HG03196 (cell line): ENCODE measurements around the gene CYP2J2.
"Not testable (repeated sequence)": the region's sequence is repeated elsewhere in the genome, so short reads cannot be mapped to it uniquely, and the experiment has no call there.

Experiments
- ATAC-seq: cut with Tn5 transposase; IDR thresholded peaks from one replicate; pipeline ENCODE4 v1.9.1; 2021; ENCODE audit not compliant: unreplicated experiment

Gene CYP2J2

GRCh38 chr1:59877108-59877682 lies 49.4 kb downstream of the CYP2J2 start:
- no peak for ATAC-seq

GRCh38 chr1:59871746-59872145 lies 54.8 kb downstream of the CYP2J2 start:
- no peak for ATAC-seq

DNA sequence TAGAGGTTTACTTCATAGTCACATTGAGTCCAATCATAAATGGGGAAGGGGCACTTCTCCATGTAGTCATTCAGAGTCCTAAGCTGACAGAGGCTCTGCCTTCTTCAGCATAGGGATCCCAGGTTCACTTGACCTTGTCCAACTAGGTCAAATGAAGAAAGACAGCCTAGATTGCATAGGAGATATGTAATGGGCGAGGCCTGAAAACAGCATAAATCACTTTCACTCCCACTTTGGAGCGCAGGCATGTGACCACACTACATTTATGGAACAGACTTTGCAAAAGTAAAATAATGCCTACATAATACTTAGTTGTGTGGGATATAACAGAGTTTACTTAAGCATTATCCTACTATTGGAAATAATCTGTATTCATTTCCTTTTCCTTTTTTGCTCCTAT lies 60.1 kb downstream of the CYP2J2 start:
- ATAC-seq: no peak

GRCh38 chr1:59857679-59858354 lies 68.8 kb downstream of the CYP2J2 start:
- no peak for ATAC-seq

- ATAC-seq: no peak
Measured at GRCh38 chr1:59856725-59857338, 69.7 kb downstream of the CYP2J2 start.

GRCh38 chr1:59855297-59855696 lies 71.3 kb downstream of the CYP2J2 start:
- not testable (repeated sequence) for ATAC-seq

DNA sequence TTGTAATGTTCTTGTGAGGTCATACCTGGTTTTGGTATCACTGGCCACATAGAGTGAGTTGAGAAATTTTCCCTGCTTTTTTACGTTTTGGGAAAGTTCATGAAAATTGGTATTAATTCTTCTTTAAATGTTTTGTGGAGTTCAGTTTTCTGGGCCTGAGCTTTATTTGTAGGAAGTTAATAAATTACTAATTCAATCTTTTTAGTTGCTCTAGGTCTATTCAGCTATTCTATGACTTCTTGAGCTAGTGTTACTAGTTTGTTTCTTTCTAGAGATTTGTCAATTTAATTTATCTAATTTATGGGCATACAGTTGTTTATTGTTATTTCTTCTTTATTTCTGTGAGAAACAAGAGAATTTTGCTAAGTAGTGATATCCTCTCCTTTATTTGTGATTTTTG lies 74.5 kb downstream of the CYP2J2 start:
- ATAC-seq: no peak

DNA sequence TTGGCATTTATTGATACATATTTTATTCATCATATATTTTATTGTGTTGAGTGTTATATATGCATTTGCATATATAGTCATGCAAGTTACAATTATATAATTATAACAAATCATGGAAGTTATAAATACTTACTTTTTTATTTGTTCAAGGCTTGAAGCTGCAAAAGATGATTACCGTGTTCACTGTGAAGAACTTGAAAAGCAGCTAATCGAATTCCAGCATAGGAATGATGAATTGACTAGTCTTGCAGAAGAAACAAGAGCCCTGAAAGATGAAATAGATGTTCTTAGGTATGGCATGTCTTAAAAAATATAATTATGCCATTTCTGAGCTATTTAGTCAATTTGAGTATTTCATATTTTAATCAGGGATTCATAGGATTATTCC lies 79.7 kb downstream of the CYP2J2 start:
- ATAC-seq: no peak

- no peak for ATAC-seq
Measured at GRCh38 chr1:59846209-59846894, 80.2 kb downstream of the CYP2J2 start.

DNA sequence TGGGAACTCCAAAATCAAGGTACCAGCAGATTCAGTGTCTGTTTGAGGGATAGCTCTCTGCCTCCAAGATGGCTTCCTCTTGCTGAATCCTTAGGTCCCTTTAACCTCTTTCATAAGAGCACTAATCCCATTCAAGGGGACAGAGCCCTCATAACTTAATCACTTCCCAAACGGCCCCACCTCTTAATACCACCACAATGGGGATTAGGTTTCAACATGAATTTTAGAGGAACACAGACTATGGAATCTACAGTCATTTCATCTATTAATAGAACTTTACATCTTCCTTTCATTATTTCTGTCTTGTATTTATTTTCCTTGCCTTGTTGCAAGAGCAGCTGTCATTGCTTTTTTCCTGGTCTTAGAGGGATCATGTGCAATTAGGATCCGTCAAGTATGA lies 81.5 kb downstream of the CYP2J2 start:
- ATAC-seq: no peak
